Neural cell (in vitro differentiated cells): ENCODE results near the gene PDE1C. TPM values are rescaled to one million over a fixed set of nuclear protein-coding genes. Genes with fewer than 3 reads are reported as not detected.

ENCODE experiments used
- H2AFZ ChIP-seq: fragments of 200-600, 300-800 bp; sonication (generic), shearing (Covaris generic); 2 replicates; pipeline ENCODE4 v1.6.0; 2014; ENCODE audit warnings: low read depth, mild to moderate bottlenecking, antibody characterized with exemption, low read length, moderate library complexity
- H3F3A ChIP-seq: fragments of 200-600 bp; shearing (Covaris generic); 2 replicates; pipeline ENCODE4 v1.6.1; 2016; ENCODE audit warnings: mild to moderate bottlenecking, moderate library complexity, mixed read lengths, antibody characterized with exemption, low read length; ENCODE audit not compliant: insufficient read depth, poor library complexity, severe bottlenecking
- H3K27ac ChIP-seq: fragments of 200-600, 300-800 bp; sonication (generic), shearing (Covaris generic); 2 replicates; pipeline ENCODE4 v1.5.1; 2014; ENCODE audit warnings: mild to moderate bottlenecking, low read length, moderate library complexity
- H3K27me3 ChIP-seq: fragments of 300-800, 200-600 bp; sonication (generic), shearing (Covaris generic); 2 replicates; pipeline ENCODE4 v1.6.0; 2014; ENCODE audit warnings: mild to moderate bottlenecking, low read depth, low read length, moderate library complexity; ENCODE audit not compliant: insufficient read depth
- H3K36me3 ChIP-seq: fragments of 300-800, 200-600 bp; sonication (generic), shearing (Covaris generic); 2 replicates; pipeline ENCODE4 v1.5.1; 2014; ENCODE audit warnings: mild to moderate bottlenecking, antibody characterized with exemption, low read length, moderate library complexity; ENCODE audit not compliant: insufficient read depth
- H3K4me2 ChIP-seq: fragments of 300-800, 200-600 bp; sonication (generic), shearing (Covaris generic); 2 replicates; pipeline ENCODE4 v1.6.0; 2014; ENCODE audit warnings: mild to moderate bottlenecking, low read length
- H3K4me3 ChIP-seq: fragments of 300-800, 200-600 bp; sonication (generic), shearing (Covaris generic); 2 replicates; pipeline ENCODE4 v1.5.1; 2014; ENCODE audit warnings: mild to moderate bottlenecking, low read length, moderate library complexity
- H3K79me2 ChIP-seq: fragments of 200-600 bp; shearing (Covaris generic); replicated peaks from 2 replicates; pipeline ENCODE4 v1.6.0; 2014; ENCODE audit warnings: mild to moderate bottlenecking, low read length, moderate library complexity; ENCODE audit not compliant: insufficient read depth
- H3K9ac ChIP-seq: fragments of 300-800, 200-600 bp; sonication (generic), shearing (Covaris generic); 2 replicates; pipeline ENCODE4 v1.6.1; 2016; ENCODE audit warnings: mild to moderate bottlenecking, low read length, mixed read lengths
- H3K9me2 ChIP-seq: fragments of 200-600 bp; shearing (Covaris generic); 2 replicates; pipeline ENCODE4 v1.6.1; 2016; ENCODE audit warnings: mild to moderate bottlenecking, low read length, mixed read lengths; ENCODE audit not compliant: insufficient read depth
- H3K9me3 ChIP-seq: fragments of 200-600, 300-800 bp; sonication (generic), shearing (Covaris generic); 2 replicates; pipeline ENCODE4 v1.6.1; 2016; ENCODE audit warnings: mild to moderate bottlenecking, mixed run types, low read length, moderate library complexity, mixed read lengths
- H4K20me1 ChIP-seq: fragments of 200-600 bp; shearing (Covaris generic); 2 replicates; pipeline ENCODE4 v1.6.1; 2016; ENCODE audit warnings: mild to moderate bottlenecking, mixed run types; ENCODE audit not compliant: insufficient read depth
- EP300 ChIP-seq: fragments of 450-650 bp; conservative IDR thresholded peaks from 2 replicates; pipeline ENCODE4 v1.6.1; 2014; ENCODE audit warnings: antibody characterized with exemption, mild to moderate bottlenecking, moderate library complexity; ENCODE audit not compliant: poor library complexity, severe bottlenecking
- EZH2 ChIP-seq: fragments of 200-600, 300-800 bp; shearing (Covaris generic), sonication (generic); IDR thresholded peaks from 2 replicates; pipeline ENCODE4 v1.6.1; 2014; ENCODE audit warnings: antibody characterized with exemption, low read length, borderline replicate concordance, mild to moderate bottlenecking; ENCODE audit not compliant: insufficient read depth, poor library complexity, severe bottlenecking
- MXI1 ChIP-seq: fragments of 450-650 bp; conservative IDR thresholded peaks from 2 replicates; pipeline ENCODE4 v1.6.1; 2014; ENCODE audit warnings: antibody characterized with exemption, mild to moderate bottlenecking; ENCODE audit not compliant: poor library complexity, severe bottlenecking
- POLR2AphosphoS5 ChIP-seq: IDR thresholded peaks from 2 replicates; pipeline ENCODE4 v1.6.1; 2012
- RAD21 ChIP-seq: fragments of 450-650 bp; conservative IDR thresholded peaks from 2 replicates; pipeline ENCODE4 v1.6.1; 2014; ENCODE audit warnings: antibody characterized with exemption, mild to moderate bottlenecking, moderate library complexity
- SMC3 ChIP-seq: fragments of 450-650 bp; conservative IDR thresholded peaks from 2 replicates; pipeline ENCODE4 v1.6.1; 2014; ENCODE audit warnings: antibody characterized with exemption, mild to moderate bottlenecking, moderate library complexity; ENCODE audit not compliant: poor library complexity
- TAF1 ChIP-seq: IDR thresholded peaks from 2 replicates; pipeline ENCODE4 v1.6.1; 2012; ENCODE audit warnings: low read depth
- polyA plus RNA-seq: library from polyadenylated mRNA; depleted of rRNA; stranded (reverse); fragments of >200 nt; gene quantifications from 2 replicates; pipeline ENCODE4 v1.2.3, GENCODE V29; 2014
- TF ChIP-seq, protein P1 (sequence below): IDR thresholded peaks from 2 replicates; pipeline ENCODE4 v1.6.1; 2012; ENCODE audit warnings: borderline replicate concordance
- TF ChIP-seq, protein P2 (sequence below): fragments of 450-650 bp; IDR thresholded peaks from 2 replicates; pipeline ENCODE4 v1.5.1; 2014; ENCODE audit warnings: antibody characterized with exemption, mild to moderate bottlenecking, moderate library complexity; ENCODE audit not compliant: poor library complexity, severe bottlenecking

The PDE1C gene
- polyA plus RNA-seq, 1 donor from 2014 or later: 6.6 TPM

DNA sequence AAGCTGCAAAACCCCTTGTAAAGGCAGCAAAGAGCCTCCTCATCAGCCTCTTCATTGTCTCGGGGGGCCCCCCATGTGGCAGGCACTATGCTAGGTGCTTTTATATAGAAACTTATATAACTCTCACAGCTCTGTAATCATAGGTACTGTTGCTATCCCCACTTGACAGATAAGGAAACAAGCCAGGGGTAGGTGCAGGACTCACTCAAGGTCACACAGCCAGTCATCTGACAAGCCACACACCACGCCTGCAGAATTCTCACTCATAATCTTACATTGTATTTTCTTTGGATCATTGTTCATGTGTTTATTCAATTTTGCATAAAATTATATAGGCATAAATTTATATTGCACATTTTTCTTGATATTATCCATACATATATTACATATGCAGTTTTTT is 217.7 kb downstream of the PDE1C start:
- Histone ChIP-seq H3K27ac (no peak overlapping the region), H3K4me2 (no peak overlapping the region), H3K27me3 (no peaks in the 10 kb centered on the region), H4K20me1 (no peaks in the 10 kb centered on the region), H3F3A (no peaks in the 10 kb centered on the region), H3K79me2 (no peaks in the 10 kb centered on the region), H3K9me2 (no peaks in the 10 kb centered on the region), H3K4me3 (no peak overlapping the region), H3K9me3 (no peaks in the 10 kb centered on the region), H3K36me3 (no peaks in the 10 kb centered on the region), H3K9ac (no peak overlapping the region), H2AFZ (no peak overlapping the region)
- TF ChIP-seq EZH2 (no peak), POLR2AphosphoS5 (no peak), RAD21 (no peak), MXI1 (no peak)
- TF ChIP-seq, protein P1, sequence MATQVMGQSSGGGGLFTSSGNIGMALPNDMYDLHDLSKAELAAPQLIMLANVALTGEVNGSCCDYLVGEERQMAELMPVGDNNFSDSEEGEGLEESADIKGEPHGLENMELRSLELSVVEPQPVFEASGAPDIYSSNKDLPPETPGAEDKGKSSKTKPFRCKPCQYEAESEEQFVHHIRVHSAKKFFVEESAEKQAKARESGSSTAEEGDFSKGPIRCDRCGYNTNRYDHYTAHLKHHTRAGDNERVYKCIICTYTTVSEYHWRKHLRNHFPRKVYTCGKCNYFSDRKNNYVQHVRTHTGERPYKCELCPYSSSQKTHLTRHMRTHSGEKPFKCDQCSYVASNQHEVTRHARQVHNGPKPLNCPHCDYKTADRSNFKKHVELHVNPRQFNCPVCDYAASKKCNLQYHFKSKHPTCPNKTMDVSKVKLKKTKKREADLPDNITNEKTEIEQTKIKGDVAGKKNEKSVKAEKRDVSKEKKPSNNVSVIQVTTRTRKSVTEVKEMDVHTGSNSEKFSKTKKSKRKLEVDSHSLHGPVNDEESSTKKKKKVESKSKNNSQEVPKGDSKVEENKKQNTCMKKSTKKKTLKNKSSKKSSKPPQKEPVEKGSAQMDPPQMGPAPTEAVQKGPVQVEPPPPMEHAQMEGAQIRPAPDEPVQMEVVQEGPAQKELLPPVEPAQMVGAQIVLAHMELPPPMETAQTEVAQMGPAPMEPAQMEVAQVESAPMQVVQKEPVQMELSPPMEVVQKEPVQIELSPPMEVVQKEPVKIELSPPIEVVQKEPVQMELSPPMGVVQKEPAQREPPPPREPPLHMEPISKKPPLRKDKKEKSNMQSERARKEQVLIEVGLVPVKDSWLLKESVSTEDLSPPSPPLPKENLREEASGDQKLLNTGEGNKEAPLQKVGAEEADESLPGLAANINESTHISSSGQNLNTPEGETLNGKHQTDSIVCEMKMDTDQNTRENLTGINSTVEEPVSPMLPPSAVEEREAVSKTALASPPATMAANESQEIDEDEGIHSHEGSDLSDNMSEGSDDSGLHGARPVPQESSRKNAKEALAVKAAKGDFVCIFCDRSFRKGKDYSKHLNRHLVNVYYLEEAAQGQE: no peak

DNA sequence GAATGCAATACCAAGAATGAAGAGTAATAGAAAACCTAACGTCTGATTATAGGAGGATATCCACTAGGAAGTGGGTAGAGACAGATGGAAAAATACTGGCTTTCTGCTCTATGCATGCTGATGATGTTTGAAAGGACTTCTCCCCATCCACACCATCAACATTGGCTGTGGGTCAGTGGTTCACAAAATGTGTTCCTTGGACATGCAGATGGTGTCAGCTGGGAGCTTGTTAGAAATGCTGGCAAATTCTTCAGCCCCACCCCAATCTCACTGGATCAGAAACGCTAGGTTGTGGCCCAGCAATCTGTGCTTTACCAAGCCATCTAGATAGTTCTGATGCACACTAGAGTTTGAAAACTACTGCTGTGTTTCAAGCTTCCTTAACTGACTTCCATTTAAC is 219.1 kb downstream of the PDE1C start:
- no peak overlapping the region for H2AFZ ChIP-seq
- TF ChIP-seq TAF1: no peak
- no peak overlapping the region for H3K4me2 ChIP-seq
- H3K4me3 ChIP-seq: no peak overlapping the region
- H3K27me3 ChIP-seq: no peaks in the 10 kb centered on the region
- H3K79me2 ChIP-seq: no peaks in the 10 kb centered on the region
- H3K9me3 ChIP-seq: no peaks in the 10 kb centered on the region
- no peak overlapping the region for H3K27ac ChIP-seq
- H4K20me1 ChIP-seq: no peaks in the 10 kb centered on the region
- H3F3A ChIP-seq: no peaks in the 10 kb centered on the region
- H3K9ac ChIP-seq: no peak overlapping the region
- H3K9me2 ChIP-seq: no peaks in the 10 kb centered on the region
- no peaks in the 10 kb centered on the region for H3K36me3 ChIP-seq

DNA sequence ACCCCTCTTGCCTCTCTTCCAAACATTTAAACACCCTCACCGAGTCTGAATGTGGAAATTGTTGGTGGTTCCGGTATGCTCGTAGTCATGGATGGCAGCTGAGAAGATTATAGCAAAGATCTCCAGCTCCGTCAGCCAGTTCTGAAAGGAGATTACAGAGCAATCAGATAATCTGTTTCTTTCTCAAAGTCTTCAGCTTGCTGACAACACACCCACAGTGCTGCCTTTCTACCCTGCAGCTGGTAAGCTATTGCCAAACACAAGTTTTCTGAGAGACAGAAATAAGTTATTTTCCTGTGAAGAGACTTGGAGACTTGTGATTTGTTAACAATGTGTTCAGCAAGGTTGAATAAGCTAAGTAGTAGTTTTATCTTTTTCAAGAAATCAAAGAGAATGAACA is 219.6 kb downstream of the PDE1C start:
- Histone ChIP-seq H3K9me2 (no peaks in the 10 kb centered on the region), H3K27ac (no peak overlapping the region), H3K36me3 (no peaks in the 10 kb centered on the region), H3F3A (no peaks in the 10 kb centered on the region), H3K79me2 (no peaks in the 10 kb centered on the region), H3K27me3 (no peaks in the 10 kb centered on the region), H3K9me3 (no peaks in the 10 kb centered on the region), H4K20me1 (no peaks in the 10 kb centered on the region), H3K9ac (no peak overlapping the region), H3K4me2 (no peak overlapping the region), H3K4me3 (no peak overlapping the region), H2AFZ (no peak overlapping the region)
- TF ChIP-seq, protein P2, sequence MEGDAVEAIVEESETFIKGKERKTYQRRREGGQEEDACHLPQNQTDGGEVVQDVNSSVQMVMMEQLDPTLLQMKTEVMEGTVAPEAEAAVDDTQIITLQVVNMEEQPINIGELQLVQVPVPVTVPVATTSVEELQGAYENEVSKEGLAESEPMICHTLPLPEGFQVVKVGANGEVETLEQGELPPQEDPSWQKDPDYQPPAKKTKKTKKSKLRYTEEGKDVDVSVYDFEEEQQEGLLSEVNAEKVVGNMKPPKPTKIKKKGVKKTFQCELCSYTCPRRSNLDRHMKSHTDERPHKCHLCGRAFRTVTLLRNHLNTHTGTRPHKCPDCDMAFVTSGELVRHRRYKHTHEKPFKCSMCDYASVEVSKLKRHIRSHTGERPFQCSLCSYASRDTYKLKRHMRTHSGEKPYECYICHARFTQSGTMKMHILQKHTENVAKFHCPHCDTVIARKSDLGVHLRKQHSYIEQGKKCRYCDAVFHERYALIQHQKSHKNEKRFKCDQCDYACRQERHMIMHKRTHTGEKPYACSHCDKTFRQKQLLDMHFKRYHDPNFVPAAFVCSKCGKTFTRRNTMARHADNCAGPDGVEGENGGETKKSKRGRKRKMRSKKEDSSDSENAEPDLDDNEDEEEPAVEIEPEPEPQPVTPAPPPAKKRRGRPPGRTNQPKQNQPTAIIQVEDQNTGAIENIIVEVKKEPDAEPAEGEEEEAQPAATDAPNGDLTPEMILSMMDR: no peak
- TF ChIP-seq EZH2 (no peak), RAD21 (no peak), TAF1 (no peak), SMC3 (no peak), EP300 (no peak)
- TF ChIP-seq, protein P1: no peak
